Suprapubic skin (tissue), 4 donors: ENCODE data around the gene CEP63.

Experiments used
- CTCF ChIP-seq, 2 donors: fragments of 200-600 bp in 1 of 2; fragments of 450-650 bp in 1 of 2; sonication (generic) in 1 of 2; IDR thresholded peaks; one replicate each; pipeline ENCODE4 v1.5.1; 2016 to 2019; ENCODE audit warnings: antibody characterized with exemption in 2 of 2, mild to moderate bottlenecking in 1 of 2, moderate library complexity in 1 of 2
- EP300 ChIP-seq: sonication (generic); formaldehyde crosslinking; IDR thresholded peaks from one replicate; pipeline ENCODE4 v1.6.1; 2017; ENCODE audit warnings: antibody characterized with exemption
- POLR2A ChIP-seq, 2 donors: fragments of 450-650 bp; IDR thresholded peaks; one replicate each; pipeline ENCODE4 v1.6.1; 2017; ENCODE audit warnings: antibody characterized with exemption in 2 of 2, mild to moderate bottlenecking in 2 of 2, moderate library complexity in 2 of 2
- POLR2AphosphoS5 ChIP-seq, 3 donors: sonication (generic); formaldehyde crosslinking; IDR thresholded peaks; one replicate each; pipeline ENCODE4 v1.6.1; 2017; ENCODE audit warnings: antibody characterized with exemption in 3 of 3

- TF ChIP-seq CTCF (IDR thresholded peaks at IDR 0.05) (no peak), POLR2A (IDR thresholded peaks at IDR 0.05) (no peak), EP300 (no peak), POLR2AphosphoS5 (IDR thresholded peaks at IDR 0.05) (no peak)
These were observed 5.3 kb upstream of the CEP63 start for GRCh38 chr3:134480546-134480945.
